ENCODE data around the gene PCCA.
"Not testable (repeated sequence)": the region's sequence is repeated elsewhere in the genome, so short reads cannot be mapped to it uniquely, and the experiment has no call there.

PCCA gene, protein sequence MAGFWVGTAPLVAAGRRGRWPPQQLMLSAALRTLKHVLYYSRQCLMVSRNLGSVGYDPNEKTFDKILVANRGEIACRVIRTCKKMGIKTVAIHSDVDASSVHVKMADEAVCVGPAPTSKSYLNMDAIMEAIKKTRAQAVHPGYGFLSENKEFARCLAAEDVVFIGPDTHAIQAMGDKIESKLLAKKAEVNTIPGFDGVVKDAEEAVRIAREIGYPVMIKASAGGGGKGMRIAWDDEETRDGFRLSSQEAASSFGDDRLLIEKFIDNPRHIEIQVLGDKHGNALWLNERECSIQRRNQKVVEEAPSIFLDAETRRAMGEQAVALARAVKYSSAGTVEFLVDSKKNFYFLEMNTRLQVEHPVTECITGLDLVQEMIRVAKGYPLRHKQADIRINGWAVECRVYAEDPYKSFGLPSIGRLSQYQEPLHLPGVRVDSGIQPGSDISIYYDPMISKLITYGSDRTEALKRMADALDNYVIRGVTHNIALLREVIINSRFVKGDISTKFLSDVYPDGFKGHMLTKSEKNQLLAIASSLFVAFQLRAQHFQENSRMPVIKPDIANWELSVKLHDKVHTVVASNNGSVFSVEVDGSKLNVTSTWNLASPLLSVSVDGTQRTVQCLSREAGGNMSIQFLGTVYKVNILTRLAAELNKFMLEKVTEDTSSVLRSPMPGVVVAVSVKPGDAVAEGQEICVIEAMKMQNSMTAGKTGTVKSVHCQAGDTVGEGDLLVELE

DNA sequence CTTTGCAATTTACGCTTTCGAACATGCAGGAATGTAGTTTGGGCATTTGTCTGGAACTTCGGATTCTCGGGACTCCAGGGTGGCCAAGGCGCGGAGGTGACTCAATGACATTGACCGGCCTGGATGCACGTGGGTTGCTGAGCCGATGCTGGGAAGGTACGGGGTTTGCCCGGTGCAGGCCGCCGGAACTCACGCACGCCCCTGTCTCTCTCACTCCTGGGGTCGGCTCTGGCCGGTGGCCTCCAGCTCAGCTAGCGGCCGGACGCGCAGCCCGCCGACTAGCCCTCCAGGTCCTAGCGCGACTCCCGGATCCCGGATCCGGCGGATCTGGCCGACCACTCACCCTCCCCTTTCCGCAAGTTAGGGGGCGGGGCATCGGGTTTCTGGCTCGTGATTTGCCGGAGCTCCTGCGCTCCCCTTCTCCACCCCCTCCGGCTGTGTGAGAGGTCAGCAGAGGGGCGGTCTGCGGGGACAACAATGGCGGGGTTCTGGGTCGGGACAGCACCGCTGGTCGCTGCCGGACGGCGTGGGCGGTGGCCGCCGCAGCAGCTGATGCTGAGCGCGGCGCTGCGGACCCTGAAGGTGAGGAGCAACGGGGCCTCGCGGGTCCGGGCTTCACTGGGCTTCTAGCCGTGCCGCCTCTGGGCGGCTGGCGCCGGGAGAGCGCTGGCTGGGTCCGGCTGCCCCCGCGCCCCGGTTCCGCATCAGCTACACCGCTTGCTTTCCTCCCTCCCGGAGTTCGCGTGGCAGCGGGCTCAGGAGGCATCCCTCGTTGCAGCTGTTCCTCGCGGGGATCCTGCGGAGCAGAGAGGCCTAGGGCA is at the start of gene PCCA:
TSS of gene PCCA (plus strand) at position 450 of the 821 bp plus-strand sequence. CDS start at position 478, 28 bp downstream.
- in situ Hi-C loops (cut with MboI; ENCODE audit: low sequenced_read_pairs): no loop called here

DNA sequence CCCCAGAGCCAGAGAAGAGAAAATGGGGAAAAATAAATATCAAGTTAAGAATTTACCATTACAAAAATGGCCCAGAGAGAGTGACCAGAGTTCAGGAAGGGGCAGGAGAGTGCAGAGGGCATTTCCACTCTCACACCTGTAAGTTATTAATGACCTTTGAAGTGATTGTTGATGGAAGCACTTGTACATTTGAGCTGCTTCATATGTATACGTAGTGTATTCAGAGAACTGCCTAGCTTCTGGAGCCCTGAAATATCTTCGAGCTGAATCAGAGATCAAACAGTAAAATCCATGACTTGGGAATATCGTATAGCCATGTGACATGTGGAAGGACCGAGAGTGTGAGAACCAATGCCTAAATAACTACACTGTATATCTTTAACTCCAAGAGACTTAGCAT is 49.2 kb upstream of the PCCA start:
- in situ Hi-C loops (cut with MboI; ENCODE audit: low sequenced_read_pairs): no loop called here

DNA sequence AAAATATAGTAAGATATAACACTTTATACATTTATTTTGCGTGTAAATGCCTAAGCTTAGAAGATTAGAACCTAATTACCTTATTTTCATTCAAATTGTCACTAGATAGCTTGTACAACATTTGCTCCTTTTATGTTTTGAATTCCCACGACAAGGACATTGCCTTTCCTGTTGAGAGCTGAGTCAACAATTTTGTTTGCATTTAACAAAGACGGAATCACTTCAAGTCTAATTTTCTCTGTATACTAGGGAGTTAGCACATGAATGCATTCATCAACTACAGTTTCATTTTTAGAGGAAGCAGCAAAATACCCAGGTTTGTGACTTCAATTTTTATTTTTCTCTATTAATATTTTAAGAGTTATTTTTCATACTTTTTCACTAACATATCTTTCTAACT is 48.7 kb upstream of the PCCA start:
- in situ Hi-C loops (cut with MboI; ENCODE audit: low sequenced_read_pairs): no loop called here

DNA sequence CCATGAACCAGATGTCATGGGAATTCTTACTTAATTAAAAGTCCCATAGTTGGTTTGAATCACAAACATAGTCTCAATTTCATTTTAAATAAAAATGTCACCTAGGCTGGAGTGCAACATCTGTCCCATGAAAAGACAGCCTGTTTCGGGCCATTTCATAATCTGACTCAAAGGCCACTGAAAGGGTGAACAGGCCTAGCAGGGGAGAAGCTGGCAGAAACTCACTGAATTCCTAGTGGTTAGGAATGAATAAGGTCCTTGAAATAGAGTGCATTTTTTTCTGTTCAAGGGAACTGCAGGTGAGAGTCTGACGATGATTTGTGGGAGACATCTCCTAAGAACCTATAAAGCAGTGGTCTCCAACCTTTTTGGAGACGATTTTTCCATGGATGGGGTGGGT is 44.0 kb upstream of the PCCA start:
- in situ Hi-C loops (cut with MboI; ENCODE audit: low sequenced_read_pairs): no loop called here

DNA sequence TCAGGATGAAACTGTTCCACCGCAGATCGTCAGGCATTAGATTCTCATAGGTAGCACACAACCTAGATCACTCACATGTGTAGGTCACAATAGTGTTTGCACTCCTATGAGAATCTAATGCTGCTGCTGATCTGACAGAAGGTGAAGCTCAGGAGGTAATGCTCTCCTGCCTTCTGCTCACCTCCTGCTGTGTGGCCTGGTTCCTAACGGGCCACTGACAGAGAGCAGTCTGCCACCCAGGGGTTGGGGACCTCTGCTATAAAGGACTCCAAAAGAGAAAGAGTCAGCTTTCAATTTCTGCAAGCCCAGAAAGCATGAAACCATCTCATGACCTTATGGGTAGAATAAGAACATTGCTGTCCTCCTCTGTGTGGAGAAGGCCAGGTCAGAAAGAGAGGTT is 43.5 kb upstream of the PCCA start:
- in situ Hi-C loops (cut with MboI; ENCODE audit: low sequenced_read_pairs): no loop called here

DNA sequence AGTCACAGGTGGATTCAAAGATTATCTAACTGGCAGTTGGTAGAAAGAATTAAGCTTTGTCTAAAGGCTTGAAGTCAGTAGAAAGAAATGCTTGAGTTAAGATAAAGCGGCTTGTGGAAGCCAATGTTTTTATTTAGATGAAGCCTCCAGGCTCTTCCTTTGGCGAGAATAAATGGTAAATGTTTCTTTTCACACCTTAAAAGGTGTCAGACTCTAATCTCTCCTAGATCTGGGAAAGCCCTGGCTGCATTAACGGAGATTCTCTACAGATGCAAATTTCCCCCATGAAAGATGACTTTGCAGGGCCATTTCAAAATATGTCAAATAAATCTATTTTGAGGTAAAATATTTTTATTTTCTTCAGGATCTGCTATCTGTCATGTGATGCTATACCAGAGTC is 37.8 kb upstream of the PCCA start:
- in situ Hi-C loops (cut with MboI; ENCODE audit: low sequenced_read_pairs): no loop called here

DNA sequence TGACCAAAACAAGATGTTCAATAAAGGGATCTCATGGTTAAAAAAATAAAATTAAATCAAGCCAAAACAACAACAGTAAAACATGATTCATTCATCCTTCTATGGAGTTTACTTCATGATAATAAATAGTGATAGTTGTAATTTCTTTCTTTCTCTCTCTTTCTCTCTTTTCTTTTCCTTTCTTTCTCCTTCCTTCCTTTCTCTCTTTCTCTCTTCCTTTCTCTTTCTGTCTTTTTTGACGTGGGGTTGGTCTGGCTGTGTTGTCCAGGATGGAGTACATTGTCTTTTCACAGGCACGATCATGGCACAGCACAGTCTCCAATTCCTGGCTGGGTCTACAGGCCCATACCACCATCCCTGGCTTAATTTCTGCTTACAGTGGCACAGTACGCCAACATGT is 29.1 kb upstream of the PCCA start:
- in situ Hi-C loops (cut with MboI; ENCODE audit: low sequenced_read_pairs): no loop called here

DNA sequence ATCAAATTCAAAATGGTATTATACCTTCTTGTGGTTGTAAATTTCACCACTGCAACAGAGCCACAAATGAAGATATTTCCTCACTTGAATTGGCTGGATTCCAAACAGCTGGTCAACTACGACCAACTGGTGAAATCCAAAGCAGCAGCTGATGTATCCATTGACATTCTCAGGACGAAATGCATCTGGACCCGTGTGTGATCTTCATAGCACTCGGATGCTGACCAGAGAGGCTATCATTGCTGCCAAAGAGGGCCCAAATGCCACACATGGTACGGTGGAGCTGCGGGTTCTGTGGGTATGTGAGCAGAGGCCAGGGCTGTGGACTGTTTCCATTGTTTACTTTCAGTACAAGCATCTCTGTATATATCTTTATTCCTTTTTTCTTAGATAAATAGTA is 25.6 kb upstream of the PCCA start:
- in situ Hi-C loops (cut with MboI; ENCODE audit: low sequenced_read_pairs): no loop called here

DNA sequence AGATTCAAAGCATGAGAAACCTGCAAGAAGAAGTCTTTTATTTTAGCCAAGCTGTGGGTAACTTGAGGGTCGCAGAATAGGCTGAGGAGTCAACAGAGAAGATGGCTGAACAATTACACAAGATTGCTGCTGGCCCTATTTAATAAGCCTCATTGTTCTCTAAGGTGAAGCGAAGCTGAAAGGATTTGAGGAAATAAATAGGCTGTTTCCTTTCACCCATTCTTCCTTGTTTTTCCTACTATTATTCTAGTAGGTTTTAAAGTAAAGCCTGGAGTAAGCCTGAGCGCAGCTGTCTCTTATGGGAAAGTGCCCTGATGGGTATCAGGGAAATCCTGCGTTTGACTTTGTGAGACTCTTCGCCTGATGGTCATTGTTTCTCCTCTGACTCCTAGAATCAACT is 25.0 kb upstream of the PCCA start:
- in situ Hi-C loops (cut with MboI; ENCODE audit: low sequenced_read_pairs): no loop called here

DNA sequence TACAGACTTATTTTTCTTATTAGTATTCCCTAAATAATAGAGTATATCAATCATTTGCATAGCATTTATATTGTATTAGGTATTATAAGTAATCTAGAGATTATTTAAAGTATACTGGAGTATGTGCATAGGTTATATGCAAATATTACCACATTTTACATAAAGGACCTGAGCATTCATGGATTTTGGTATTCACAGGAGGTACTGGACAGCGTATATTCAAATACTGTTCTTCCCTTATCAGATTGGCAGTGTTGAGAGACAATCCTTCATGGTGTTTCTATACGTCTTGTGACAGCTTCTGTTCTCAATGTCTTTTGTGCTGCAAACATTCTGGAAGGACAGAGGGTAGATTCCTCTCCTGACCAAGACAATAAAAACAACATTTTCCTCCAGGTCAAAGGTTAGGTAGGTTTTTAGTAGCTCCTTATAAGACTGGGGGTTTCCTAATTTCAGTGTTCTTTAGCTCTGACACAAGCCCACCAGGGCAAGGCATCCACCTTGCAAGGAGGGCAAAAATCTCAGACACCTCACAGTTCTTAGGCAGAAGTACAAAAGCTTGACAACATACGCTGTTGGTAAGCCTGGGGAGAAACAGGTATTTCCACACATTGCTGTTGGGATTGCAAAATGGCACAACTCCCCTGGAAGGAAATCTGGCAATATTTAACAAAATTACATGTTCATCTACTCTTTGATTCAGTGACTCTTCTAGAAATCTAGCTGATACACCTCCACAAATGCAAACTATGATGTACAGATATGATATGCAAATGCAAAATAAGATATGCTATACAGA is 20.6 kb upstream of the PCCA start:
- in situ Hi-C loops (cut with MboI; ENCODE audit: low sequenced_read_pairs): no loop called here

DNA sequence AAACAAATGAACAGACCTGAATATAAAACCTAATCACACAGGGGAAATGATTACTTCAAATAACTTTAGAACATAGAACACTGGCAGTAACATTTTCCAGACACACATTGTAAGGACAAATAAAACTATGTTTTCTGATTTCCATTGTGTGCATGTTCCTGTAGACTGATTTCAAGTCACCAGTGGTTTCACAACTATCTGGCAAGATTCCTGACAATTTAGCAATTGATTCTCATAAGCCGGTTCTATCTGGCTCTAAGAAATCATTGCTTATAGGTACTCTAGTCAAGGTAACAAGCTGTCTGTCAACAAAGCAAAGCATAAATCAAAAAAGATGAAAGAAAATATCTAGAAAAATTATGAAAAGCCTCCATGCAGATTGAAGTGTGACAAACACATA is 19.6 kb upstream of the PCCA start:
- in situ Hi-C loops (cut with MboI; ENCODE audit: low sequenced_read_pairs): no loop called here

DNA sequence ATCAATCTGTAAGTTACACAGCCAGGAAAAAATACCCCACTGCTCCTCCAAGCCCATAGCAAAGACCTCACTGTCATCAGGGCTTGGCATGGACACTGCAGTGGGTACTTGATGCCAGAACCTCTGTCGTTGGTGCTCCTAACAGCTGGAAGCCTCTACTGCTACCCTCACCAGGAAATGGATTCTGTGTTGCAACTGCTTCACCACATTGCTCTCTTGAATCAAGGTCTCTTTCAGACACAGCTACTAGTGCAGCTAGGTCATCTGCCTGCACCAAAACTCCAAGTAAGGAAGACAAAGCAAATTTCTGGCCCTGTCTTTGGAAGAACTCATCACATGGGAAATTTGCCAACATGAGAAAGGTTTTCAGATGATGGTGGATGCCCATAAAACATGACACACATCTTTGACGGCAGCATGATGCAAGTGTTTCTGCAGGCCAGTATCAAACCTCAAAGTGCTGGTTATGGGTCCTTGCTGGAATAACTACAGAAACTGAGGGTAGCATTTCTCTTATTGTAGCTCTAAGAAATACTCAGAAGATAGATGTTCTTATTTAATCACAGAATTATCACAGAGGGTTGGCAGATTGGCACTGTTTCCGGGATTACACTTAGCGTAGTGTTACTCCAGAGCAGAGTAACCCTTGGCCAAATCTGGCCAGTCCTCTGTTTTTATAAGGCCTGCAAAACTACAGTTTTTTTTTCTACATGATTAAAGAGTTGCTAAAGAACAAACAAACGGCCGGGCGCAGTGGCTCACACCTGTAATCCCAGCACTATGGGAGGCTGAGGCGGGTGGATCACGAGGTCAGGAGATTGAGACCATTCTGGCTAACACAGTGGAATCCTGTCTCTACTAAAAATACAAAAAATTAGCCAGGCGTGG is 12.9 kb upstream of the PCCA start:
- in situ Hi-C loops (cut with MboI; ENCODE audit: low sequenced_read_pairs): no loop called here

DNA sequence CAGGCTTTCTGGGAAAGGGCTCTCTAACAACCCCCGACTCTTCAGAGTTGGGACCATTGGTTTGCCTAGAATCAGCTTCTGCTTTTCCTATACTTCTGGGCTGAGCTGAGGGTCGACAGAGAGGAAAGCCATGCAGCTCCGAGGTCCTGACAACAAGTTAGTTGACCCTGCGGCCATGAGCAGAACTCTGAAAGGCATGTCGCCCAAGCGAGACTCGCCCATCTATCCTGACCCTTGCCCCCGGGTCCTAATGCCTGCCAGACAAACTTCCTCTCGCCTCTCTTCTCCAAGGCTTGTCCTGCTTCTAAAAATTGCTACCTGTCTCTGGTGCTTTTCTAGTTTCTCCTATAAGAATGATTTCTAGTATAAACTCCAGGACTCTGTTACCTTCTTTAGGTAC is 9.9 kb upstream of the PCCA start:
- in situ Hi-C loops (cut with MboI; ENCODE audit: low sequenced_read_pairs): not testable (repeated sequence)

DNA sequence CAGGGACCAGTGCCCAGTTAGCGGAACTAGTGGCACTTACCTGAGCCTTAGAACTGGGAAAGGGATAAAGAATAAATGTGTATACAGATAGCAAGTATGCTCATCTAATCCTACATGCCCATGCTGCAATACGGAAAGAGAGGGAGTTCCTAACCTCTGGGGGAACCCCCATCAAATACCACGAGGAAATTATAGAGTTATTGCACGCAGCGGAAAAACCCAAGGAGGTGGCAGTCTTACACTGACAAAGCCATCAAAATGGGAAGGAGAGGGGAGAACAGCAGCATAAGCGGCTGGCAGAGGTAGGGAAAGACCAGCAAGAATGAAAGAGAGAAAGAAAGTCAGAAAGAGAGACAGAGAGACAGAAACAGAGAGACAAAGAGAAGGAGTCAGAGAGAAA is 5.5 kb upstream of the PCCA start:
- in situ Hi-C loops (cut with MboI; ENCODE audit: low sequenced_read_pairs): not testable (repeated sequence)

DNA sequence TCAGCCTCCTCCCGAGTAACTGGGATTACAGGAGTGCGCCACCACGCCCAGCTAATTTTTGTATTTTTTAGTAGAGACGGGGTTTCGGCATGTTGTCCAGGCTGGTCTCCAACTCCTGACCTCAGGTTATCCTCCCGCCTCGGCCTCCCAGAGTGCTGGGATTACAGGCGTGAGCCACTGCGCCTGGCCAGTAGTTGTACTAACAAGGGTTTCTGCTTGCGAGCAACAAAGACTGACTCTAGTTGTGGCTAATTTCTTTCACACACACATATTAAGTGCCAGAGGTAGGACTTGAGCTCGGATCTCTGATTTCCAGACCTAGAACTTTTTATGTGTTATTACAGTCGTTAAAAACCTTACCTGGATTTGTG is 635 bp upstream of the PCCA start:
- in situ Hi-C loops (cut with MboI; ENCODE audit: low sequenced_read_pairs): no loop called here

DNA sequence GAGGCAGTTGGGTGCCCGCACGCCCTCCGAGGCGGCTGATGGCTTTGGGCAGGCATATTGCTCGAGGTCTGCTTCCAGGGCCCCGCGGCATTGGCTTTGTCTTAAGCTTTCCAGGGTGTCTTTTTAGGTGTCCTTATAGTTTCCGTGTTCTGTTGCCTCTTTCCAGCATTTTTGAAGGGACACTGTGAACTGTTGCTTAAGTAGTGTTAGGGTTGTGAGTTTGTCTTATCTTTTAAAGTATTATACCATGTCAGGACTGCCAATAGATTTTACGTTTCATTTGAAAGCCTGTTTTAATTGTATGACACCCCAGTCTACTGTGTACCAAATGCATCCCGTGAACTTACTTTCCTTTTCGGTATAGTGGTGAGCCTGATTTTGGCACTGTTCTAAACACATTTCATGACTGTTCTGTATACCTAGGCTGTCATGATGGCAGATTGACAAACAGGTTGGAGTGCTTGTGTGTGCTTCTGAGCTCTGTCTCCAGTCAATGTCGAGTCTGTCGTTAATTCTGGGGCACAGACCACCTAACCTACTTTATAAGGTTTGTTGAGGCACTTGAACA is 656 bp downstream of the PCCA start:
- in situ Hi-C loops (cut with MboI; ENCODE audit: low sequenced_read_pairs): no loop called here

DNA sequence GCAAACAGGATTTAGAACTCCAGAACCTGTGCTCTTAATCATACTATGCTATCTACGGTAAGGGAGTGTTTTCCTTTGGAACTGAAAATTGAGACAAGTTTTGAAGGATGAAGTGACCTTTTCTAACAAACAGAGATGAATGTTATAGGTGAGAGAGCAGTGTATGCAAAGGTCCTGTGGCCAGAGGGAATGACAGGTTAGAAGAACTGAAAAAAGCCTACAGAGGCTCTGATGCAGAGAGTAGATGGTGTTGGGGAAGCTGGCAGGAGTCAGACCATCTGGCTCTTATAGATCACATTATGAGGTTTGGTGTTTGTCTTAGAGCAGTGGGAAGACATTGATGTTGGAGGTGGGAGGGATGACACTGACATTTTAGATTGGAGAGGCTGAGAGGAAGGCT is 2.0 kb downstream of the PCCA start:
- in situ Hi-C loops (cut with MboI; ENCODE audit: low sequenced_read_pairs): no loop called here

DNA sequence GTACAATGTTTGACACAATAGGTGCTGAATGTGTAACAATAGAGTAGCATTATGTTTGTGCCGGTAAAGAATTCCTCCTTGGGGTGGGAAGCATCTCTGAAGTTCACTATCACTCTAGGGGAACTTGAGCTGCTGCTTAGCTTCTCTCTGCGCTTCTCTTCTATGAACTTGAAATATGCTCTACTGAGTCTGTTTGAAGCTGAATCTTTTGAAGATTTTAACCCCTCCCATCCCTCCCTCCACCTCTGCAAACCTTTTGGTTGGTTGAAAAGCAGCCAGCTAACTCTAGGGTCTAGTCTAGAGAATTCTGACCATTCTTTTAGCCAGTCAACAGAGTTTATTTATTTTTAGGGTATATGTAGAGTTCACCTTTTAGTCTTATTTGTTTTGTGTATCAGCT is 2.5 kb downstream of the PCCA start:
- in situ Hi-C loops (cut with MboI; ENCODE audit: low sequenced_read_pairs): no loop called here

DNA sequence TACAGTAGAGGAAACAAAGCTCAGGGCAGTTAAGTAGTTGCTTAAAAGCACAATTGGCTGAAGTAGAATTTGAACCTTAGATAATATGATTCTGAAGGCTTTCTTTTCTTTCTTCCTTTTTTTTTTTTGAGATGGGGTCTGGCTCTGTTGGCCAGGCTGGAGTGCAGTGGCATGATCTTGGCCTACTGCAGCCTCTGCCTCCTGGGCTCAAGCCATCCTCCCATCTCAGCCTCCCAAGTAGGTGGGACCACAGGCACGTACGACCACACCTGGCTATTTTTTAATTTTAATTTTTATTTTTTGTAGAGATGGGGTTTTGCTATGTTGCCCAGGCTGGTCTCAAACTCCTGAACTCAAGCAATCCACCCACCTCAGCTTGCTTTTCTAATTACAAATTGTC is 3.4 kb downstream of the PCCA start:
- in situ Hi-C loops (cut with MboI; ENCODE audit: low sequenced_read_pairs): not testable (repeated sequence)

DNA sequence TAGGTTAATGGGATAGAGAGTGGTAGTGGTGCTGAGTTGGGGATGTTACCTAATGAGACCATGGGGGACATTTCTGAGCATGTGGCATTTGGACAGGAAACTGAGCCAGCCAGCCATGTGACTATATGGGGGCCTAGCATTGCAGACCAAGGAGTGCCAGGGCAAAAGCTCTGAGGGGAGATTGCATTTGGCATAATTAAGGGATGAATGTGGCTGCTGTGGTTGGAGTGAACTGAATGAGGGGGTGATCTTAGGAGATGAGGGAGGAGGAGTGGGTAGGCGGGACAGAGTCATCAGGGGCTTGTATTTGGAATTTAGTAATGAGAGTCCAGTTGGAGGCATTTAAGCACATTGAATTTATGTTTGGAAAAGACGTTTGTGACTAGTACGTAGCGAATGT is 6.6 kb downstream of the PCCA start:
- in situ Hi-C loops (cut with MboI; ENCODE audit: low sequenced_read_pairs): no loop called here
